PFSK-1 (cell line): Measurements from ENCODE around the gene RASGRP2.

Experiments used
- FOXP2 ChIP-seq: optimal IDR thresholded peaks from 2 replicates; pipeline ENCODE3; 2011; ENCODE audit warnings: borderline replicate concordance, control low read depth, inconsistent platforms; ENCODE audit not compliant: insufficient read depth; ENCODE audit errors: extremely low read length, extremely low read depth
- POLR2AphosphoS5 ChIP-seq: IDR thresholded peaks from 2 replicates; pipeline ENCODE4 v1.6.1; 2012; ENCODE audit warnings: low read depth, mild to moderate bottlenecking, control low read depth, low read length, moderate library complexity
- REST ChIP-seq, 2 experiments: IDR thresholded peaks; 2 replicates each; pipeline versions ENCODE4 v1.6.1 to v1.8.0; 2011 to 2012; ENCODE audit warnings: low read depth in 2 of 2, low read length in 2 of 2, control low read depth in 1 of 2, inconsistent platforms in 1 of 2, mild to moderate bottlenecking in 1 of 2, moderate library complexity in 1 of 2; ENCODE audit not compliant: insufficient read depth in 1 of 2
- SIN3A ChIP-seq: IDR thresholded peaks from 2 replicates; pipeline ENCODE4 v1.6.1; 2012; ENCODE audit warnings: mild to moderate bottlenecking, low read length, moderate library complexity, borderline replicate concordance; ENCODE audit not compliant: insufficient read depth
- TAF1 ChIP-seq: IDR thresholded peaks from 2 replicates; pipeline ENCODE4 v1.6.1; 2012; ENCODE audit warnings: low read length, control low read depth, borderline replicate concordance; ENCODE audit not compliant: insufficient read depth

Gene RASGRP2

GRCh38 chr11:64717268-64717578 is 26.7 kb downstream of the RASGRP2 start:
- no peak for TF ChIP-seq REST (IDR thresholded peaks at IDR 0.05; ENCODE audit: insufficient read depth in 1 of 2, low read depth in 2 of 2, low read length in 2 of 2)
- no peak for TF ChIP-seq SIN3A
- no peak for TF ChIP-seq FOXP2
- TF ChIP-seq POLR2AphosphoS5 = no peak

GRCh38 chr11:64716473-64717267 is 27.3 kb downstream of the RASGRP2 start:
- TF ChIP-seq POLR2AphosphoS5 (no peak), TAF1 (no peak), FOXP2 (no peak), SIN3A (no peak), REST (IDR thresholded peaks at IDR 0.05; ENCODE audit: insufficient read depth in 1 of 2, low read depth in 2 of 2, low read length in 2 of 2) (no peak)

GRCh38 chr11:64715756-64716472 is 28.0 kb downstream of the RASGRP2 start:
- TF ChIP-seq REST (IDR thresholded peaks at IDR 0.05; ENCODE audit: insufficient read depth in 1 of 2, low read depth in 2 of 2, low read length in 2 of 2) (no peak), SIN3A (no peak), POLR2AphosphoS5 (no peak), TAF1 (no peak), FOXP2 (no peak)

- TF ChIP-seq SIN3A (no peak), POLR2AphosphoS5 (no peak), TAF1 (no peak), REST (IDR thresholded peaks at IDR 0.05; ENCODE audit: insufficient read depth in 1 of 2, low read depth in 2 of 2, low read length in 2 of 2) (no peak), FOXP2 (no peak)
Measured at GRCh38 chr11:64715110-64715509, 28.8 kb downstream of the RASGRP2 start.
